Measurements from ENCODE around the gene ZBTB18. TPM values are rescaled to one million over a fixed set of nuclear protein-coding genes. Genes with fewer than 3 reads are reported as not detected.

ZBTB18 gene
- total RNA-seq, 1 experiment from 2014 or later: 12.1 TPM

DNA sequence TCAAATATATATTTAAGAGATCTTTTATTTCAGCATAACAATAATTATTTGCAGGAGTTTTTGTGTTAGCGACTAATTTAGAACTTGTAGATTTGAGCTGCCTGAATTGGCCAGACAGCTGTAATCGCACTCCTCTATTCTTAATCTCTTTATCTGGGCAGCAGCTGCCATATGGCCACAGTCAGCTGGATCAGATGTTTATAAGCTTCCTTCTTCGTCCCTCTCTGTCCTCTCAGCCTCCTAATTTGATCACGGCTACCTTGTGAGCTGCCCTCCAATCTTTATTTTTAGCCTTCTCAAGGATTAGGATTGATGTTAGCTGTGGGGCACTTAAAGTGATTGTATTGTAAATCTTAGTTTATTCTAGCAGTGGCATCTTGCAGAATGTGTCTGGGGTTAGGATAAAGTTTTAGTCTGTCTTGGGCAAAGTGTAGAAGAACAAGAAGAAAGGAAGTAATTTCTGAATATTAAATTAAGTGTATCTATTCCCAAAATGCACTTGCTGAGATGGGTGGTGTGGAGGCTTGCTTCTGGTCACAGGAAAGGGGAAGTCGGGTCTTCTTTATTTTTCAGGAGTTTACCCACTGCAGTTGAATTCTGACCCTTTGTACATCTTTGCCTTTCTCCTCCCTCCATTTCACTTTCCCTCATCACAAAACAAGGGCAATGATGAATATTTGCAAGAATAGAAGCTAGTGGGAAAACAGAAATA is 1.1 kb downstream of the ZBTB18 start:
- Histone ChIP-seq H3K27ac (ENCODE audit: insufficient read length, low read depth, low read length) (no peak overlapping the region), H2BK15ac (ENCODE audit: low read depth, low read length) (no peak overlapping the region), H3K23me2 (ENCODE audit: insufficient read length, low read depth, low read length, poor library complexity, severe bottlenecking) (peaks cover 17% of the 10 kb centered on the region), H2AK5ac (ENCODE audit: insufficient read length, low read length) (no peak overlapping the region), H4K91ac (ENCODE audit: insufficient read length, low read depth, low read length) (no peak overlapping the region), H3K14ac (ENCODE audit: insufficient read depth, low read length) (no peak overlapping the region), H2BK20ac (ENCODE audit: low read depth, low read length, poor library complexity, severe bottlenecking) (no peak overlapping the region), H4K20me1 (ENCODE audit: control insufficient read depth, insufficient read depth, insufficient read length) (no peaks in the 10 kb centered on the region), H3K9me3 (ENCODE audit: control insufficient read depth, low read depth, low read length) (no peaks in the 10 kb centered on the region), H3K4me2 (ENCODE audit: insufficient read depth, insufficient read length, low read length) (no peak overlapping the region), H3T11ph (ENCODE audit: low read length) (no peak overlapping the region), H3K79me2 (ENCODE audit: insufficient read depth, low read length) (no peaks in the 10 kb centered on the region; the same call in 1 of the 2 replicates), H2BK12ac (ENCODE audit: insufficient read length, low read depth, low read length) (no peak overlapping the region), H3K23ac (ENCODE audit: insufficient read length, low read depth, low read length) (no peak overlapping the region), H4K8ac (replicated peaks; ENCODE audit: insufficient read length, low read depth, low read length) (no peak overlapping the region), H3K27me3 (ENCODE audit: insufficient read depth, low read length) (peaks cover 5% of the 10 kb centered on the region; the same call in 1 of the 2 replicates), H2AFZ (ENCODE audit: low read length) (no peak overlapping the region), H4K5ac (ENCODE audit: insufficient read length, low read depth, low read length) (no peak overlapping the region), H3K79me1 (ENCODE audit: insufficient read depth, low read depth, low read length, poor library complexity, severe bottlenecking) (peaks cover 10% of the 10 kb centered on the region), H3K4me1 (ENCODE audit: insufficient read depth, low read length) (peaks cover 3% of the 10 kb centered on the region; the same call in 1 of the 2 replicates), H2BK5ac (ENCODE audit: insufficient read length, low read length) (no peak overlapping the region), H3K9ac (ENCODE audit: extremely low read depth, insufficient read length, low read length) (no peak overlapping the region), H2BK120ac (ENCODE audit: low read depth, low read length, poor library complexity, severe bottlenecking) (no peak overlapping the region), H3K4ac (ENCODE audit: low read depth, low read length) (no peak overlapping the region), H3K18ac (ENCODE audit: insufficient read length, low read depth, low read length) (no peak overlapping the region), H3K56ac (ENCODE audit: insufficient read length, low read depth, low read length) (no peak overlapping the region)
- Mint-ChIP-seq H3K4me1 (peaks cover 9 to 13% of the 10 kb centered on the region in 2 experiments), H3K27me3 (ENCODE audit: low read depth) (peaks cover 12% of the 10 kb centered on the region), H3K36me3 (ENCODE audit: insufficient read depth in 1 of 3, low read depth in 3 of 3) (peaks cover 0 to 8% (median 5%) of the 10 kb centered on the region in 3 experiments; a peak in 6 of 7 replicates), H3K27ac (no peak overlapping the region), H3K9me3 (no peaks in the 10 kb centered on the region; a peak in 1 of 5 replicates), H3K4me3 (no peak overlapping the region)
- no CpG with 5 or more reads among the region's 5 CpGs for WGBS (ENCODE audit: extremely low coverage, insufficient read length, low lambda C conversion rate)
- no peak for DNase-seq
- TF ChIP-seq, protein P1, sequence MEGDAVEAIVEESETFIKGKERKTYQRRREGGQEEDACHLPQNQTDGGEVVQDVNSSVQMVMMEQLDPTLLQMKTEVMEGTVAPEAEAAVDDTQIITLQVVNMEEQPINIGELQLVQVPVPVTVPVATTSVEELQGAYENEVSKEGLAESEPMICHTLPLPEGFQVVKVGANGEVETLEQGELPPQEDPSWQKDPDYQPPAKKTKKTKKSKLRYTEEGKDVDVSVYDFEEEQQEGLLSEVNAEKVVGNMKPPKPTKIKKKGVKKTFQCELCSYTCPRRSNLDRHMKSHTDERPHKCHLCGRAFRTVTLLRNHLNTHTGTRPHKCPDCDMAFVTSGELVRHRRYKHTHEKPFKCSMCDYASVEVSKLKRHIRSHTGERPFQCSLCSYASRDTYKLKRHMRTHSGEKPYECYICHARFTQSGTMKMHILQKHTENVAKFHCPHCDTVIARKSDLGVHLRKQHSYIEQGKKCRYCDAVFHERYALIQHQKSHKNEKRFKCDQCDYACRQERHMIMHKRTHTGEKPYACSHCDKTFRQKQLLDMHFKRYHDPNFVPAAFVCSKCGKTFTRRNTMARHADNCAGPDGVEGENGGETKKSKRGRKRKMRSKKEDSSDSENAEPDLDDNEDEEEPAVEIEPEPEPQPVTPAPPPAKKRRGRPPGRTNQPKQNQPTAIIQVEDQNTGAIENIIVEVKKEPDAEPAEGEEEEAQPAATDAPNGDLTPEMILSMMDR (conservative IDR thresholded peaks at IDR 0.05): no peak

Measured in H9 (cell line).